HFF-Myc (cell line): ENCODE measurements around the gene TENM4.

ENCODE experiments used
- DNase-seq: peaks from one replicate; pipeline ENCODE4 v3.0.0-alpha.2; 2011; ENCODE audit warnings: low read depth; ENCODE audit errors: extremely low read depth
- H3K4me3 ChIP-seq: replicated peaks from 2 replicates; pipeline ENCODE4 v1.5.1; 2011; ENCODE audit warnings: low read depth, mild to moderate bottlenecking, control low read depth, low read length
- TF ChIP-seq, protein P1 (sequence below): IDR thresholded peaks from 2 replicates; pipeline ENCODE4 v1.5.1; 2012; ENCODE audit warnings: mild to moderate bottlenecking, low read depth, low read length, control low read depth; ENCODE audit errors: missing control alignments

TENM4 gene

GRCh38 chr11:79383874-79384273 lies 57.0 kb downstream of the TENM4 start:
- TF ChIP-seq, protein P1, sequence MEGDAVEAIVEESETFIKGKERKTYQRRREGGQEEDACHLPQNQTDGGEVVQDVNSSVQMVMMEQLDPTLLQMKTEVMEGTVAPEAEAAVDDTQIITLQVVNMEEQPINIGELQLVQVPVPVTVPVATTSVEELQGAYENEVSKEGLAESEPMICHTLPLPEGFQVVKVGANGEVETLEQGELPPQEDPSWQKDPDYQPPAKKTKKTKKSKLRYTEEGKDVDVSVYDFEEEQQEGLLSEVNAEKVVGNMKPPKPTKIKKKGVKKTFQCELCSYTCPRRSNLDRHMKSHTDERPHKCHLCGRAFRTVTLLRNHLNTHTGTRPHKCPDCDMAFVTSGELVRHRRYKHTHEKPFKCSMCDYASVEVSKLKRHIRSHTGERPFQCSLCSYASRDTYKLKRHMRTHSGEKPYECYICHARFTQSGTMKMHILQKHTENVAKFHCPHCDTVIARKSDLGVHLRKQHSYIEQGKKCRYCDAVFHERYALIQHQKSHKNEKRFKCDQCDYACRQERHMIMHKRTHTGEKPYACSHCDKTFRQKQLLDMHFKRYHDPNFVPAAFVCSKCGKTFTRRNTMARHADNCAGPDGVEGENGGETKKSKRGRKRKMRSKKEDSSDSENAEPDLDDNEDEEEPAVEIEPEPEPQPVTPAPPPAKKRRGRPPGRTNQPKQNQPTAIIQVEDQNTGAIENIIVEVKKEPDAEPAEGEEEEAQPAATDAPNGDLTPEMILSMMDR, result no peak
- H3K4me3 ChIP-seq, result no peak overlapping the region
- DNase-seq, result no peak

DNA sequence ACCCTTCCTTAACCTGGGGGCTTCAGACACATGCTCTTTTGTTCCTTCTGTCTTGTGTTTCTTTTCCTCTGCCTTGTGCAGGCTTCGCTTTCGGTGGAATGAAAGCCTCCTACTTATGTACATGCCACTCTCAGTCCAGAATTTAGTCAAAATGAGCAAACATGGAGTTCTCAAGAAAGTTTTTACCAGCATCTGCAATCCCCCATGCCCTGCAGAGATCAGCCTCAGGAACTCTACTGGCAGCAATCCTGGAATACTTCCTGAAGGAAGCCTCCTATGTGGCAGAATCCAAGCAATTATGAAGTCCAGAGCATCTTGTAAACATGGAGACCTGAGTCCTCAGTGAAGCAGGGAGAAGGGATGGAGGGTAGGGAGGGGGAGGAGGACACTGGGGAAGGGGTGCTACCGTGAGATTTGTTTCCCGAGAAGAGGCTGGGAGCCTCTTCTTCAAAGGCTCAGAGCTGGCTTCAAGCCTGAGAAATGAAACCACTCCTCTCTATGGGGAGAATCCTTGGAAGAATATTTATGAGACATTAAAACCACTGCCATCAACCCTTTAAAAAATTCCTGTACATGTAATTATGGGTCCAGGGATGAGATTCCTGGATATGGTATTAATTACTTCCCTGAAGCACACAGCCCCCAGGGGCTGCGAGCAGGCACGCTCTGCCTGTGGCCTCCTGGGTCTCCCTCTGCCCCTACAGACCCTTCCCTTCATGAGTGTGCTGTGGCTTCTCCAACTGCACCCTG lies 58.4 kb downstream of the TENM4 start:
- DNase-seq, result no peak
- TF ChIP-seq, protein P1, result no peak
- H3K4me3 ChIP-seq, result no peak overlapping the region

DNA sequence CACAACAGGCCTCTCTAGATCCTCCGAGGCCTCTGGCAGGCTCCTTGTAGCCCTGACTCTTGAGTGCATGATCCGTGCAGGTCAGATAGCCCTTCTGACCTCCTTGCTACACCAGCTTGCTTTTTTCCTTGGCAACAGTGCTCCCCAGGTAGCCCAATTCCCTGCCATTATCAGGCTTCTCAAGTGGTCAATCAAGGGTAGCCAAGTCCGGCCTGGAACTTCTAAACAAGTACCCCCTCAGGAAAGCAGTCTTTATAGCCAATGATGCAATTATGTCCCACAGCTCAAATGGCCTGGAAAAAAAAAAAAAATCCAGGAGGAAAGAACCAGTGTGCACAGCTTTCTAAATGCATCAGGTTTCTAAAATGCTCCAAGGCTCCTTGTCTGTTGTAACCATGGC lies 59.8 kb downstream of the TENM4 start:
- DNase-seq, result no peak
- H3K4me3 ChIP-seq, result no peak overlapping the region
- TF ChIP-seq, protein P1, result no peak

DNA sequence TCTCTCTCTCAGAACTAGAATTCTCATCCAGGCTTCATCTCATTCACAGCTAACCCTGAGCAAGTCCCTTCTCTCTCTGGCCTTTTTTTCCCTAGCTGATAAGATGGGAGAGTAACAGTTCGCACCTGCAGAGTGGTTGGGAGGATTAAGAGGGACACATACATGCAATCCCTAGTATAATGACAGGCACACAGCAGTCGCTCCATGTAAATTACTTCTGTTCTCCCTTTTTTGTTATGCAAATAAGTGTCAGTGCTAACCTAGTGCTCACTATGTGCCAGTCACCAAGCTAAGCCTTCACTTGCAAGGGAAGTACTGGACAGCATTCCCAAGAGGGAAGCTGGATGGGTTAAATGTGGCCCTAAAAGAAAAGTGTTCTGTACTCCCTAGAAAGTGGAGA lies 63.4 kb downstream of the TENM4 start:
- no peak overlapping the region for H3K4me3 ChIP-seq
- DNase-seq, result no peak
- TF ChIP-seq, protein P1, result no peak

- H3K4me3 ChIP-seq, result no peak overlapping the region
- TF ChIP-seq, protein P1, result no peak
- DNase-seq, result no peak
Observed at GRCh38 chr11:79375818-79376550, 64.8 kb downstream of the TENM4 start.

DNA sequence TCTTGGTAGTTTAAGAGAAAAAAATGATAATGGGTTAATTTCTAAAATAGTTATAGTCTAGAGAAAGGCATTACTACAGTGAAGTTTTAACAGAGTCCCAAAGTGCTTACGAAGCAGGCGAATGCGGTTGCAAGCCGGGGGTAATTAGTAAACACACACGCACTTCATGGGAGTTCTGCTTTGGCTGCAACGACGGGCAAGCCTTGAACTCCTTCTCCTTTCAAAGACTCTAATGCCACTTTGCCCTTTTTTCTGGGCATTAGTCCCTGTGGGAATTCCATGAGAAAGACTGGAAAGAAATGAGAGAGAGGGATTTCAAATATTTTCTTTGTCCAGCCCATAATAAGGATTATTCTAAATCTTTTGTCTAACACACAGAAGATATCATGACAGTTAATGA lies 66.1 kb downstream of the TENM4 start:
- TF ChIP-seq, protein P1, result no peak
- no peak for DNase-seq
- H3K4me3 ChIP-seq, result no peak overlapping the region
